IMR-90 (cell line): ENCODE results near the gene CLP1. TPM values are rescaled to one million over a fixed set of nuclear protein-coding genes. Genes with fewer than 3 reads are reported as not detected.

ENCODE experiments used
- ATAC-seq: fragments of 200-7000 bp; cut with Tn5 transposase; 2 replicates; pipeline ENCODE4 v1.9.1; 2020; ENCODE audit warnings: low read depth, mild to moderate bottlenecking, moderate library complexity
- BruUV-seq: library from RNA; stranded (reverse); fragments of 400-500 nt; replicated peaks from 2 replicates; lab custom pipeline; 2021; lab: Mats Ljungman, UMichigan
- CTCF ChIA-PET: fragments of 300-600 bp; formaldehyde crosslinking; extraction: SDS; loops from one replicate; lab custom pipeline; 2021; ENCODE audit warnings: antibody characterized with exemption; lab: Yijun Ruan, JAX
- POLR2A ChIA-PET: fragments of 300-600 bp; sonication (Branson Sonifier 250); formaldehyde crosslinking; loops from one replicate; lab custom pipeline; 2022; ENCODE audit warnings: antibody characterized with exemption; ENCODE audit not compliant: unreplicated experiment; lab: Charles Lee
- DNase-seq: peaks from one replicate; pipeline ENCODE4 v3.0.0; 2013
- H2AFZ ChIP-seq: replicated peaks from 2 replicates; pipeline ENCODE3; 2013; ENCODE audit warnings: low read length, mild to moderate bottlenecking; ENCODE audit not compliant: poor library complexity
- H2AK5ac ChIP-seq: 2 replicates; pipeline ENCODE4 v1.6.1; 2013; ENCODE audit warnings: low read depth, low read length, inconsistent platforms
- H2AK9ac ChIP-seq: replicated peaks from 2 replicates; pipeline ENCODE3; 2013; ENCODE audit warnings: mild to moderate bottlenecking, low read depth, low read length, moderate library complexity; ENCODE audit not compliant: poor library complexity
- H2BK120ac ChIP-seq: 2 replicates; pipeline ENCODE4 v1.6.1; 2013; ENCODE audit warnings: low read depth, low read length, inconsistent platforms
- H2BK15ac ChIP-seq: 3 replicates; pipeline ENCODE4 v1.6.1; 2013; ENCODE audit warnings: low read depth, low read length, inconsistent platforms
- H2BK20ac ChIP-seq: 2 replicates; pipeline ENCODE4 v1.6.1; 2013; ENCODE audit warnings: low read depth, mild to moderate bottlenecking, inconsistent platforms, low read length, moderate library complexity
- H2BK5ac ChIP-seq: 2 replicates; pipeline ENCODE4 v1.6.1; 2013; ENCODE audit warnings: mild to moderate bottlenecking, low read depth, low read length, inconsistent platforms; ENCODE audit not compliant: poor library complexity, severe bottlenecking
- H3K14ac ChIP-seq: replicated peaks from 2 replicates; pipeline ENCODE4 v1.6.1; 2013; ENCODE audit warnings: low read depth, low read length, inconsistent platforms
- H3K18ac ChIP-seq: 2 replicates; pipeline ENCODE4 v1.6.1; 2013; ENCODE audit warnings: low read depth, low read length, control low read depth
- H3K23ac ChIP-seq: 2 replicates; pipeline ENCODE4 v1.6.1; 2013; ENCODE audit warnings: low read depth, low read length, inconsistent platforms
- H3K27ac ChIP-seq: 2 replicates; pipeline ENCODE4 v1.5.1; 2013; ENCODE audit warnings: mild to moderate bottlenecking, control low read depth, low read length; ENCODE audit not compliant: insufficient read depth
- H3K27me3 ChIP-seq: 2 replicates; pipeline ENCODE4 v1.6.1; 2013; ENCODE audit warnings: low read length; ENCODE audit not compliant: control insufficient read depth, insufficient read depth
- H3K36me3 ChIP-seq: 2 replicates; pipeline ENCODE4 v1.6.1; 2013; ENCODE audit warnings: low read length, mixed read lengths; ENCODE audit not compliant: control insufficient read depth, insufficient read depth
- H3K4ac ChIP-seq: 2 replicates; pipeline ENCODE4 v1.6.1; 2013; ENCODE audit warnings: low read depth, low read length, inconsistent platforms
- H3K4me1 ChIP-seq: 2 replicates; pipeline ENCODE4 v1.6.1; 2013; ENCODE audit warnings: low read length, mixed read lengths; ENCODE audit not compliant: control insufficient read depth, insufficient read depth
- H3K4me2 ChIP-seq: 2 replicates; pipeline ENCODE4 v1.6.1; 2013; ENCODE audit warnings: low read depth, mild to moderate bottlenecking, control low read depth, low read length, moderate library complexity
- H3K4me3 ChIP-seq: 2 replicates; pipeline ENCODE4 v1.5.1; 2013; ENCODE audit warnings: low read depth, mild to moderate bottlenecking, control low read depth, low read length, moderate library complexity; ENCODE audit not compliant: insufficient read depth
- H3K56ac ChIP-seq: 2 replicates; pipeline ENCODE4 v1.6.1; 2013; ENCODE audit warnings: low read length, inconsistent platforms; ENCODE audit not compliant: insufficient read depth; ENCODE audit errors: extremely low read depth
- H3K79me1 ChIP-seq, 2 experiments: 2 replicates each; pipeline ENCODE4 v1.6.1; 2013; ENCODE audit warnings: low read length in 2 of 2, inconsistent platforms in 1 of 2, low read depth in 1 of 2
- H3K9ac ChIP-seq: 2 replicates; pipeline ENCODE4 v1.6.1; 2013; ENCODE audit warnings: low read depth, low read length, control low read depth
- H3K9me1 ChIP-seq: 2 replicates; pipeline ENCODE4 v1.6.1; 2013; ENCODE audit warnings: low read length, inconsistent platforms; ENCODE audit not compliant: insufficient read depth
- H3K9me3 ChIP-seq: 2 replicates; pipeline ENCODE4 v1.6.1; 2013; ENCODE audit warnings: low read length; ENCODE audit not compliant: control insufficient read depth, insufficient read depth
- H4K20me1 ChIP-seq: 2 replicates; pipeline ENCODE4 v1.6.1; 2013; ENCODE audit warnings: low read length, inconsistent platforms; ENCODE audit not compliant: insufficient read depth
- H4K5ac ChIP-seq: 2 replicates; pipeline ENCODE4 v1.6.1; 2013; ENCODE audit warnings: mild to moderate bottlenecking, low read depth, low read length, control low read depth
- H4K8ac ChIP-seq, 2 experiments: 2 replicates each; pipeline ENCODE4 v1.6.1; 2013; ENCODE audit warnings: low read depth in 2 of 2, low read length in 2 of 2, control low read depth in 1 of 2, inconsistent platforms in 1 of 2
- H4K91ac ChIP-seq: 2 replicates; pipeline ENCODE4 v1.6.1; 2013; ENCODE audit warnings: low read depth, low read length, inconsistent platforms; ENCODE audit not compliant: insufficient read depth
- BHLHE40 ChIP-seq: fragments of 150-350 bp; IDR thresholded peaks from 2 replicates; pipeline ENCODE4 v1.6.1; 2016; ENCODE audit warnings: mild to moderate bottlenecking, low read depth, low read length
- ELK1 ChIP-seq: fragments of 150-350 bp; IDR thresholded peaks from 2 replicates; pipeline ENCODE4 v1.6.1; 2016; ENCODE audit warnings: low read depth, mild to moderate bottlenecking, low read length, moderate library complexity, borderline replicate concordance
- FOS ChIP-seq: fragments of 150-350 bp; IDR thresholded peaks from 2 replicates; pipeline ENCODE4 v1.6.1; 2016; ENCODE audit warnings: low read depth, low read length
- MXI1 ChIP-seq: IDR thresholded peaks from 2 replicates; pipeline ENCODE4 v1.6.1; 2012; ENCODE audit warnings: low read depth, mild to moderate bottlenecking, low read length, moderate library complexity, borderline replicate concordance
- RAD21 ChIP-seq: IDR thresholded peaks from 2 replicates; pipeline ENCODE4 v1.6.1; 2012; ENCODE audit warnings: low read length, improper control_type of control experiment
- RCOR1 ChIP-seq: IDR thresholded peaks from 2 replicates; pipeline ENCODE4 v1.6.1; 2012; ENCODE audit warnings: mild to moderate bottlenecking, low read length, improper control_type of control experiment; ENCODE audit not compliant: insufficient replicate concordance
- USF2 ChIP-seq: fragments of 150-350 bp; IDR thresholded peaks from 2 replicates; pipeline ENCODE4 v1.6.1; 2017; ENCODE audit warnings: mild to moderate bottlenecking, antibody characterized with exemption, low read length, low read depth
- WGBS, 2 experiments: methylation state at CpG; one replicate each; pipeline versions ENCODE4 v1.1.5 to v1.1.7; 2013; ENCODE audit warnings: missing lambda C conversion rate in 2 of 2; ENCODE audit not compliant: insufficient read length in 1 of 2; ENCODE audit errors: extremely low coverage in 2 of 2; 5-methylcytosine and 5-hydroxymethylcytosine counted together
- dilution Hi-C: fragments of 300-500 bp; cut with HindIII; formaldehyde crosslinking; loops from one replicate; pipeline ENCODE4 v1.14.3; 2018; ENCODE audit warnings: low sequenced_read_pairs; ENCODE audit not compliant: unreplicated experiment
- in situ Hi-C: fragments of 300-500 bp; cut with MboI; formaldehyde crosslinking; loops from 3 replicates; pipeline ENCODE4 v1.14.3; 2019; ENCODE audit warnings: low sequenced_read_pairs, inconsistent platforms, mixed read lengths
- intact Hi-C: fragments of 100-400 bp; cut with micrococcal nuclease; formaldehyde crosslinking; loops from 2 replicates; pipeline ENCODE4 v1.10.0; 2022
- polyA plus RNA-seq, 3 experiments: library from polyadenylated mRNA; depleted of rRNA; stranded (reverse); fragments of >200 nt; gene quantifications; 2 replicates each; pipeline ENCODE4 v1.2.3, GENCODE V29; 2012; ENCODE audit warnings: low replicate concordance in 1 of 3
- total RNA-seq: library from RNA; depleted of rRNA; stranded (reverse); fragments of >200 nt; gene quantifications from 2 replicates; pipeline ENCODE4 v1.2.3, GENCODE V29; 2012

Gene CLP1
- total and polyA plus RNA-seq, 2 of the 4 experiments (the other 2 are of a cell fraction): 16.5 to 24.0 TPM

GRCh38 chr11:57630171-57630570 is 27.4 kb upstream of the CLP1 start:
- no peak overlapping the region for H4K8ac ChIP-seq
- no peaks in the 10 kb centered on the region for H3K36me3 ChIP-seq
- in situ Hi-C loops: no loop called here
- H2BK120ac ChIP-seq: no peak overlapping the region
- dilution Hi-C loops: no loop called here
- no peak overlapping the region for H2BK15ac ChIP-seq
- no peaks in the 10 kb centered on the region for H3K9me3 ChIP-seq
- H3K56ac ChIP-seq: no peak overlapping the region
- H2AK9ac ChIP-seq: no peak overlapping the region
- WGBS, 2 experiments: 0% methylated on average over 1 of the region's 2 CpGs; no CpG with 5 or more reads in 1 of the 2 experiments
- H3K18ac ChIP-seq: no peak overlapping the region
- H3K9ac ChIP-seq: no peak overlapping the region
- CTCF ChIA-PET: no interaction called here
- H3K4me3 ChIP-seq: no peak overlapping the region
- H3K4me2 ChIP-seq: no peak overlapping the region
- no peak overlapping the region for H3K27ac ChIP-seq
- peaks cover 30% of the 10 kb centered on the region for H3K27me3 ChIP-seq
- intact Hi-C loops: no loop called here
- H3K4me1 ChIP-seq: no peaks in the 10 kb centered on the region
- ATAC-seq: no peak
- H2BK5ac ChIP-seq: no peak overlapping the region
- H3K14ac ChIP-seq: no peak overlapping the region
- no peak for DNase-seq
- H3K79me1 ChIP-seq: no peaks in the 10 kb centered on the region
- no peak overlapping the region for H3K4ac ChIP-seq
- H4K5ac ChIP-seq: no peak overlapping the region
- H4K91ac ChIP-seq: no peak overlapping the region
- H3K23ac ChIP-seq: no peak overlapping the region
- no peaks in the 10 kb centered on the region for H4K20me1 ChIP-seq
- no TSS peak for BruUV-seq
- TF ChIP-seq USF2 (no peak), ELK1 (no peak), FOS (no peak), RCOR1 (no peak), BHLHE40 (no peak), RAD21 (no peak), MXI1 (no peak)
- H2BK20ac ChIP-seq: no peak overlapping the region
- H3K9me1 ChIP-seq: no peaks in the 10 kb centered on the region
- POLR2A ChIA-PET: no interaction called here
- H2AK5ac ChIP-seq: no peak overlapping the region
- no peak overlapping the region for H2AFZ ChIP-seq
